ENCODE data around the gene SAP30BP. TPM values are rescaled to one million over a fixed set of nuclear protein-coding genes. Genes with fewer than 3 reads are reported as not detected.

Gene SAP30BP
- total RNA-seq, 4 donors from 2014 or later = 50.3 to 81.3 (median 77.6) TPM

DNA sequence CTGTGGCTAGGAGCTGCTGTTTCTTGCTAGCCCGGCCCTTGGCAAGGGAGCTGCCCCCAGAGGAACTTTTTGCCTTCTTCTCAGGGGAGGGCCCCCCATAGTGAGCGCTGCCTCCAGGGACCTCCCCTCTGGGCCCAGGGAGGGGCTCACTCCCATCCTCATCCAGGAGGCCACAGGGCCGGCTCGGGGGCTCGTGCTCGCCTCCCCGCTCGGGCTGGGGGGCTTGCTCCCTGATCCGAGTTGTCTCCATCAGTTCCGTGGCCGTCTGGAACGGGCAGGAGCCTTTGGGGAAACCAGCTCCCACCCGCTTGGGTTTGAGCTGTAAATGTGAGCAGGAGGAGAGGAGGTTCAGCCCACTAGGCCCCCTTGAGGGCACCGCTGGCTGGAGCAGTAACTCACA, 38.0 kb upstream of the SAP30BP start:
- Histone ChIP-seq H3K27me3 (no peaks in the 10 kb centered on the region), H3K36me3 (peaks cover 10 to 68% (median 51%) of the 10 kb centered on the region in 4 donors), H3K4me1 (peaks cover 18 to 21% (median 19%) of the 10 kb centered on the region in 4 donors), H3K27ac (replicated peaks in 1 of 4) (no peak overlapping the region), H3K4me3 (no peak overlapping the region), H3K9me3 (no peaks in the 10 kb centered on the region)
- no peak for DNase-seq (ENCODE audit: extremely low spot score)
- intact Hi-C loops (cut with DNase I) = no loop called here
- 67% methylated on average over 11 of the region's 14 CpGs for WGBS
- TF ChIP-seq POLR2A (IDR thresholded peaks at IDR 0.05; ENCODE audit: low read depth) (no peak), EP300 (IDR thresholded peaks at IDR 0.05) (no peak), POLR2AphosphoS5 (IDR thresholded peaks at IDR 0.05) (no peak)
- TF ChIP-seq, protein P1, sequence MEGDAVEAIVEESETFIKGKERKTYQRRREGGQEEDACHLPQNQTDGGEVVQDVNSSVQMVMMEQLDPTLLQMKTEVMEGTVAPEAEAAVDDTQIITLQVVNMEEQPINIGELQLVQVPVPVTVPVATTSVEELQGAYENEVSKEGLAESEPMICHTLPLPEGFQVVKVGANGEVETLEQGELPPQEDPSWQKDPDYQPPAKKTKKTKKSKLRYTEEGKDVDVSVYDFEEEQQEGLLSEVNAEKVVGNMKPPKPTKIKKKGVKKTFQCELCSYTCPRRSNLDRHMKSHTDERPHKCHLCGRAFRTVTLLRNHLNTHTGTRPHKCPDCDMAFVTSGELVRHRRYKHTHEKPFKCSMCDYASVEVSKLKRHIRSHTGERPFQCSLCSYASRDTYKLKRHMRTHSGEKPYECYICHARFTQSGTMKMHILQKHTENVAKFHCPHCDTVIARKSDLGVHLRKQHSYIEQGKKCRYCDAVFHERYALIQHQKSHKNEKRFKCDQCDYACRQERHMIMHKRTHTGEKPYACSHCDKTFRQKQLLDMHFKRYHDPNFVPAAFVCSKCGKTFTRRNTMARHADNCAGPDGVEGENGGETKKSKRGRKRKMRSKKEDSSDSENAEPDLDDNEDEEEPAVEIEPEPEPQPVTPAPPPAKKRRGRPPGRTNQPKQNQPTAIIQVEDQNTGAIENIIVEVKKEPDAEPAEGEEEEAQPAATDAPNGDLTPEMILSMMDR (IDR thresholded peaks at IDR 0.05) = no peak

DNA sequence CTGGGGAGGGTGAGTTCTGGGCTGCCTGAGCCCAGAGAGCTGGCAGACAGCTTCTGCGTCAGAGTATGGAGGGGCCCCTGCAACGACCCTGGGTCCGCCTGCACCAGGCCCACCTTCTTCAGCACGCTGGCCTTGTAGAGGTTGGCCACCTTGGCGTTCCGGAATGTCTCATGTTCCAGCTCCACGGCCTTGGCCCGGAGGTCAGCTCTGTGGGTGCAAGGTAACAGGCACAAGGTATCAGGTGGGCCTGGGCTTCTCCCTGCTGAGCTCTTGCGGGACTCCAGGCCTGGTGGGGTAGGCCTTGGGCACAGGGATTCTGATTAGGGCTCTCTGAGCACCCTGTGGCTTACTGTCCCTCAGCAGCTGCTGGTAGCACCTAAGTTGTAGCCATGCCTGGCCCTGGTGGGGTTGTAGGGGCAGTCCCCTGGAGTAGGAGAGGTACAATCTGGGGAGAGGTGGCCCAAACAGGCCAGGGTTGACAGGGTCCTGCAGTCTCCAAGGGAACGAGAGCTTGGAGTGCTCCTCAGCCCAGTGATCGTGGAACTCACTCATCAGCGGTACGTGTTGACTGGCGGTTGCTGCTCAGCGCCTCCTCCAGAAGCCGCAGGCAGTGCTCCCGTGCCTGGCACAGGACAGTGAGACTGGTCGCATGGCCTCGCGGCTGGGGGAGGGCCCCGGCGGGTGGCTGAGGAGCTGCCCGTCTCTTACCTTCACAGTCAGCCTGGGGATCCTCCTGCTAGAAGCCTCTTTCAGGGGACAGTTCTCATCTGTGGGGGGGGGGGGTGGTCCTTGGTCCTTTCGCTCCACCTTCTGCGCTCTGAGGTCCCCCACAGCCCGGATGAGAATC, 36.8 kb upstream of the SAP30BP start:
- H3K27ac ChIP-seq (replicated peaks in 1 of 4) = no peak overlapping the region
- intact Hi-C loops (cut with DNase I) = loop anchor here (5.0 kb wide), 1 partner anchor 43 kb away; the partner anchor contains the start of gene MYO15B
- 88% methylated on average over 6 of the region's 26 CpGs for WGBS

DNA sequence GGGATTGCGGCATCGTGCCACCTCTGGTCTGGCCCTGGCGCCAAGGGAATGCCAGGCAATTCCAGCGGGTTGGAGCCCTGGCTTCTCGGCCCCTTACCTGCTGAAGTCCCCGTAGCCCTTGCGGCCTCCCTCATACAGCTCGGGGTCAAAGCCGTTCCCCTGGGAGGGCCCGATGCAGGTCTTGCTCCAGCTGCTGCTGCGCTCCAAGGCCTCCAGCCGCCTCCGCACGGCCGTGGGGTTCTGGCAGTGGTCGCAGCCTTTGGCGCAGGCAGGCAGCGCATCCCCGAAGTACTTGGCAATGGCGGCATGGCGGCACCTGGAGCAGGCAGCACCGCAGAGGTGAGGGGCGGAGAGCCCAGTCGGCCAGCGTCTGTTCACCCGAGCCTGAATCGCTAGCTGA, 35.8 kb upstream of the SAP30BP start:
- H3K36me3 ChIP-seq = peaks cover 5 to 46% (median 29%) of the 10 kb centered on the region in 4 donors
- no peaks in the 10 kb centered on the region for H3K27me3 ChIP-seq
- no peak overlapping the region for H3K27ac ChIP-seq (replicated peaks in 1 of 4)
- H3K4me1 ChIP-seq = peaks cover 24 to 30% (median 25%) of the 10 kb centered on the region in 4 donors
- WGBS = 89% methylated on average over 8 of the region's 27 CpGs
- no peaks in the 10 kb centered on the region for H3K9me3 ChIP-seq
- intact Hi-C loops (cut with DNase I) = loop anchor here (5.0 kb wide), 1 partner anchor 44 kb away; the partner anchor contains the start of gene MYO15B
- no peak for DNase-seq (ENCODE audit: extremely low spot score)
- no peak overlapping the region for H3K4me3 ChIP-seq
- TF ChIP-seq, protein P1 (IDR thresholded peaks at IDR 0.05) = no peak
- TF ChIP-seq EP300 (IDR thresholded peaks at IDR 0.05) (no peak), POLR2AphosphoS5 (IDR thresholded peaks at IDR 0.05) (no peak), POLR2A (IDR thresholded peaks at IDR 0.05; ENCODE audit: low read depth) (no peak)

More for the DNA sequence above, 36.8 kb upstream of the SAP30BP start:
- no peaks in the 10 kb centered on the region for H3K9me3 ChIP-seq
- DNase-seq (ENCODE audit: extremely low spot score) = no peak
- no peaks in the 10 kb centered on the region for H3K27me3 ChIP-seq
- no peak overlapping the region for H3K4me3 ChIP-seq
- peaks cover 10 to 56% (median 39%) of the 10 kb centered on the region in 4 donors for H3K36me3 ChIP-seq
- TF ChIP-seq EP300 (IDR thresholded peaks at IDR 0.05) (no peak), POLR2AphosphoS5 (IDR thresholded peaks at IDR 0.05) (no peak), POLR2A (IDR thresholded peaks at IDR 0.05; ENCODE audit: low read depth) (no peak)
- TF ChIP-seq, protein P1 (IDR thresholded peaks at IDR 0.05) = no peak
- H3K4me1 ChIP-seq = peaks cover 23 to 30% (median 24%) of the 10 kb centered on the region in 4 donors

DNA sequence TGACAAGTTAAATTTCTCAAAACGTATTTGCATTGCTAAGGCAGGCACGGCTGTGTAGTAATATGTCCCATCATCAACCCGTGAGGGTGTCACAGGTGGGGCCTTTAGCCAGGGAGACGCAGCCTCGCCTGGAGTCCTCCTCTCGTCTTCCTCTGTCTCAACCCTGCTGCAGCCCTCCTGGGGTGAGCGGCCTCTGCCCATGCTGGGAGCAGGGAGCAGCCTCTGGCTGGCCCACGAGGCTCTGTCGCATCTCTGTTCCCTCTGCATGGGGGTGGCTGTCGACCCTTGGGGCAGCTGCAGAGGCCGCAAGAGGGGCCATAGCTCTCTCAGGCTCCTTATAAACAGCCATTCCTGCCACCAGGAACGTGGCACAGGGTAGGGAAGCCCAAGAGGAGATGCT, 34.7 kb upstream of the SAP30BP start:
- TF ChIP-seq, protein P1 (IDR thresholded peaks at IDR 0.05) = no peak
- no peak for TF ChIP-seq EP300 (IDR thresholded peaks at IDR 0.05)
- TF ChIP-seq POLR2AphosphoS5 (IDR thresholded peaks at IDR 0.05) = no peak
- no peak for TF ChIP-seq POLR2A (IDR thresholded peaks at IDR 0.05; ENCODE audit: low read depth)
- peak overlapping the region; percentile 34 to 86 (median 80) for H3K27ac ChIP-seq (replicated peaks in 1 of 4)
- H3K4me1 ChIP-seq = peaks cover 24 to 30% (median 28%) of the 10 kb centered on the region in 4 donors
- H3K4me3 ChIP-seq = no peak overlapping the region
- H3K27me3 ChIP-seq = no peaks in the 10 kb centered on the region
- H3K36me3 ChIP-seq = peaks cover 0 to 35% (median 18%) of the 10 kb centered on the region in 4 donors
- intact Hi-C loops (cut with DNase I) = loop anchor here (1.0 to 5.0 kb wide), 2 partner anchors 45 to 118 kb away; partner anchors contain the start of gene MYO15B
- WGBS = 68% methylated on average over 10 of the region's 12 CpGs
- H3K9me3 ChIP-seq = no peaks in the 10 kb centered on the region
- no peak for DNase-seq (ENCODE audit: extremely low spot score)
